Measurements from ENCODE around the gene VASH2.
"Not testable (repeated sequence)": the region's sequence is repeated elsewhere in the genome, so short reads cannot be mapped to it uniquely, and the experiment has no call there.

The VASH2 gene

GRCh38 chr1:212986551-212986950 lies 36.2 kb downstream of the VASH2 start:
- Histone ChIP-seq H3K27me3 (no peaks in the 10 kb centered on the region), H3K4me3 (ENCODE audit: low read depth in 1 of 2, low read length in 1 of 2) (no peak overlapping the region), H3K4me1 (ENCODE audit: control insufficient read depth in 1 of 2, insufficient read depth in 1 of 2, low read depth in 1 of 2, low read length in 1 of 2) (no peaks in the 10 kb centered on the region), H3K36me3 (peaks cover 7% of the 10 kb centered on the region), H3K9me3 (no peaks in the 10 kb centered on the region), H3K27ac (no peak overlapping the region)
- TF ChIP-seq CTCF (IDR thresholded peaks at IDR 0.05), result no peak

GRCh38 chr1:212987702-212988322 lies 37.5 kb downstream of the VASH2 start:
- Histone ChIP-seq H3K4me1 (ENCODE audit: control insufficient read depth in 1 of 2, insufficient read depth in 1 of 2, low read depth in 1 of 2, low read length in 1 of 2) (no peaks in the 10 kb centered on the region), H3K9me3 (no peaks in the 10 kb centered on the region), H3K27ac (no peak overlapping the region), H3K27me3 (no peaks in the 10 kb centered on the region), H3K36me3 (peaks cover 15% of the 10 kb centered on the region), H3K4me3 (ENCODE audit: low read depth in 1 of 2, low read length in 1 of 2) (no peak overlapping the region)
- TF ChIP-seq CTCF (IDR thresholded peaks at IDR 0.05), result no peak

GRCh38 chr1:212990276-212990675 lies 39.9 kb downstream of the VASH2 start:
- Histone ChIP-seq H3K27me3 (no peaks in the 10 kb centered on the region), H3K4me1 (ENCODE audit: control insufficient read depth in 1 of 2, insufficient read depth in 1 of 2, low read depth in 1 of 2, low read length in 1 of 2) (no peaks in the 10 kb centered on the region), H3K36me3 (peaks cover 36% of the 10 kb centered on the region), H3K4me3 (ENCODE audit: low read depth in 1 of 2, low read length in 1 of 2) (no peak overlapping the region), H3K9me3 (no peaks in the 10 kb centered on the region), H3K27ac (no peak overlapping the region)
- TF ChIP-seq CTCF (IDR thresholded peaks at IDR 0.05), result no peak

GRCh38 chr1:212993960-212994359 lies 43.6 kb downstream of the VASH2 start:
- not testable (repeated sequence) for H3K27me3 ChIP-seq; H3K27ac ChIP-seq; H3K9me3 ChIP-seq; H3K4me3 ChIP-seq (ENCODE audit: low read depth in 1 of 2, low read length in 1 of 2); H3K4me1 ChIP-seq (ENCODE audit: control insufficient read depth in 1 of 2, insufficient read depth in 1 of 2, low read depth in 1 of 2, low read length in 1 of 2)
- peaks cover 59% of the 10 kb centered on the region for H3K36me3 ChIP-seq

- TF ChIP-seq CTCF (IDR thresholded peaks at IDR 0.05), result no peak
- H3K36me3 ChIP-seq, result peaks cover 60% of the 10 kb centered on the region
These were observed 44.6 kb downstream of the VASH2 start for GRCh38 chr1:212994926-212995325.

GRCh38 chr1:213003256-213003655 lies 52.9 kb downstream of the VASH2 start:
- Histone ChIP-seq H3K27ac (no peak overlapping the region), H3K9me3 (no peaks in the 10 kb centered on the region), H3K4me3 (ENCODE audit: low read depth in 1 of 2, low read length in 1 of 2) (no peak overlapping the region), H3K36me3 (peaks cover 87% of the 10 kb centered on the region), H3K4me1 (ENCODE audit: control insufficient read depth in 1 of 2, insufficient read depth in 1 of 2, low read depth in 1 of 2, low read length in 1 of 2) (no peaks in the 10 kb centered on the region), H3K27me3 (no peaks in the 10 kb centered on the region)
- TF ChIP-seq CTCF (IDR thresholded peaks at IDR 0.05), result no peak

More at GRCh38 chr1:212994926-212995325, 44.6 kb downstream of the VASH2 start:
- no peak overlapping the region for H3K27ac ChIP-seq
- no peaks in the 10 kb centered on the region for H3K27me3 ChIP-seq
- no peaks in the 10 kb centered on the region for H3K9me3 ChIP-seq
- H3K4me3 ChIP-seq (ENCODE audit: low read depth in 1 of 2, low read length in 1 of 2), result no peak overlapping the region
- H3K4me1 ChIP-seq (ENCODE audit: control insufficient read depth in 1 of 2, insufficient read depth in 1 of 2, low read depth in 1 of 2, low read length in 1 of 2), result no peaks in the 10 kb centered on the region

All from neutrophil (primary cell).